Effector memory CD4-positive, alpha-beta T cell (primary cell): ENCODE results near the gene HMSD.
A peak's percentile ranks its signal among the peaks of the same experiment; 100 is the strongest.

Experiments used
- DNase-seq, 3 donors: peaks; one replicate each; pipeline ENCODE4 v3.0.0-alpha.2; 2020
- H3K27ac ChIP-seq: 2 replicates; pipeline ENCODE4 v1.7.0; 2013; ENCODE audit warnings: mild to moderate bottlenecking, low read length, moderate library complexity; ENCODE audit not compliant: insufficient read depth, poor library complexity, severe bottlenecking
- H3K27me3 ChIP-seq: replicated peaks from 2 replicates; pipeline ENCODE4 v1.7.0; 2013; ENCODE audit warnings: mild to moderate bottlenecking, low read length; ENCODE audit not compliant: insufficient read depth, control insufficient read depth, poor library complexity, severe bottlenecking
- H3K36me3 ChIP-seq: 2 replicates; pipeline ENCODE4 v1.7.0; 2013; ENCODE audit warnings: mild to moderate bottlenecking, low read length, moderate library complexity; ENCODE audit not compliant: control insufficient read depth, insufficient read depth
- H3K4me1 ChIP-seq: 2 replicates; pipeline ENCODE4 v1.7.0; 2013; ENCODE audit warnings: low read length, mild to moderate bottlenecking; ENCODE audit not compliant: control insufficient read depth, insufficient read depth, poor library complexity, severe bottlenecking
- H3K4me3 ChIP-seq: 2 replicates; pipeline ENCODE4 v1.7.0; 2013; ENCODE audit warnings: low read length, low read depth, mild to moderate bottlenecking; ENCODE audit not compliant: insufficient read depth, poor library complexity, severe bottlenecking
- H3K9me3 ChIP-seq: 2 replicates; pipeline ENCODE4 v1.7.0; 2013; ENCODE audit warnings: mild to moderate bottlenecking, low read length, moderate library complexity; ENCODE audit not compliant: control insufficient read depth

The HMSD gene

DNA sequence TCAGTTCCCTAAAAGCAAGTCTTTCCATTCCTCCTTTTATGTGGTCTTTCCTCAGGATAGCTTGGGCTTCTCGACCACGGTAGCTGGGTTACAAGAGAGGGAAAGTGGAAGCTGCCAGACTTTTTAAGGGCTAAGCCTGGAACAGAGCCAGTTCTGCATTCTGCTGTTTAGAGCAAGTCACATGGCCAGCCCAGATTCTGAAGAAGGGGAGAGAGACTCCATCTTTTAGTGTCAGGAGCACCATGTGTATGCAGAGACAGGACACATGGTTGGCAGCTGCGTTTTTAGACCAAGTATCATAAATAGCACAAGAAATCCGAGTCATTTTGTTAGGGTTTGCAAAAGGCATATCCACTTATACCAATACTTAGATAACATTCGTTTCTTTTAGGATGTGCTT, 4.7 kb downstream of the HMSD start:
- Histone ChIP-seq H3K9me3 (no peaks in the 10 kb centered on the region), H3K27ac (no peak overlapping the region), H3K4me1 (no peaks in the 10 kb centered on the region), H3K4me3 (no peak overlapping the region), H3K36me3 (no peaks in the 10 kb centered on the region), H3K27me3 (no peaks in the 10 kb centered on the region)
- no peak for DNase-seq

DNA sequence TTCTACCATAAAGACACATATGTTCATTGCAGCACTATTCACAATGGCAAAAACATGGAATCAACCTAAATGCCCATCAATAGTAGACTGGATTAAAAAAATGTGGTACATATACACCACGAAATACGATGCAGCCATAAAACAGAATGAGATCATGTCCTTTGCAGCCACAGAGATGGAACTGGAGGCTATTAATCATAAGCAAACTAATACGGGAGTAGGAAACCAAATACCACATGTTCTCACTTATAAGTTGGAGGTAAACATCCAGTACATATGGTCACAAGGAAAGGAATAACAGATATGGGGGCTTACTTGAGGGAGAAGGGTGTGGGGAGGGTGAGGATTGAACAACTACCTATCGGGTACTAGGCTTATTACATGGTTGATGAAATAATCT, 7.7 kb downstream of the HMSD start:
- DNase-seq: no peak
- Histone ChIP-seq H3K9me3 (no peaks in the 10 kb centered on the region), H3K4me3 (no peak overlapping the region), H3K36me3 (no peaks in the 10 kb centered on the region), H3K4me1 (no peaks in the 10 kb centered on the region), H3K27ac (no peak overlapping the region), H3K27me3 (no peaks in the 10 kb centered on the region)

DNA sequence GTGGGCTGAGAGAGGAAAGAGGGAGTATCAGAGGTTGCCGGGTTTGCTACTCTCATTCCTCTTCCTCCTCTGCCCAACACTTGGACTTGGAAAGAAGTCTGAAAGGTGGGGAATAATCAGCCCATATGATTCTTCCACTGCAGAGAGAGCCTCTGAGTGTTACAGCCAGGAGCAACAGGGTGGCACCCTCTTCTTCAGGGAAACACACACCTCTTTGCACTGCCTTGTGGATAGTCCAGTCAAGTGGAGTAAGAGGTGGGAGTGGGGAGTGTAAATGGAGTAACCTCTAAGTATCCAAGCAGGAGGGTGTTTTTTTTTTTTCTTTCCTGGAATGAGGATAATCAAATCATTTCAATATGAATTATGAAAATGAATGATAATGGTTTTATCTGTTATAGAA, 11.8 kb downstream of the HMSD start:
- no peaks in the 10 kb centered on the region for H3K36me3 ChIP-seq
- no peaks in the 10 kb centered on the region for H3K4me1 ChIP-seq
- H3K27ac ChIP-seq: no peak overlapping the region
- no peaks in the 10 kb centered on the region for H3K9me3 ChIP-seq
- H3K27me3 ChIP-seq: no peaks in the 10 kb centered on the region
- DNase-seq: no peak
- H3K4me3 ChIP-seq: no peak overlapping the region

GRCh38 chr18:63961435-63961980, 12.4 kb downstream of the HMSD start:
- no peak for DNase-seq
- Histone ChIP-seq H3K27ac (no peak overlapping the region), H3K9me3 (no peaks in the 10 kb centered on the region)

DNA sequence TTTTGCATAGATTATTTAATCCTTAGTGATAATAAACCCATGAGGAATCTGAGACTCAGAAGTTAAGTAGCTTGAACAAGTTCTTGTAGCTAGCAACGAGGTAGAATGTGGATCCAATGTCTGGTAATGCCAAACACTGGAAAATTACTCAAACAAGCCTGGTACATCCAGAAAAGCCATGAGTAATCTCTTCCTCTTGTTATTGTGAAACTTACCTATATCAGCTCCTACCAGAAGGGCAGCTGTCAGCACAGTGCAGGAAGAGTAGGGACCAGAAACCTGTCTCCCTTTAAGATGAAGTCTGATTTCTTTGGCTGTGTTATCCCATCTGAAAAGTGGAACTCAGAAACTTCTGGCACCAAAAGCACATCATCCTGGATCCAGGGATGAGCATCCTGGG, 13.0 kb downstream of the HMSD start:
- no peak overlapping the region for H3K4me3 ChIP-seq
- DNase-seq: no peak
- no peaks in the 10 kb centered on the region for H3K9me3 ChIP-seq
- H3K36me3 ChIP-seq: no peaks in the 10 kb centered on the region
- no peaks in the 10 kb centered on the region for H3K4me1 ChIP-seq
- H3K27ac ChIP-seq: no peak overlapping the region
- H3K27me3 ChIP-seq: no peaks in the 10 kb centered on the region

More at GRCh38 chr18:63961435-63961980, 12.4 kb downstream of the HMSD start:
- no peak overlapping the region for H3K4me3 ChIP-seq
- no peaks in the 10 kb centered on the region for H3K27me3 ChIP-seq
- H3K36me3 ChIP-seq: no peaks in the 10 kb centered on the region
- no peaks in the 10 kb centered on the region for H3K4me1 ChIP-seq

GRCh38 chr18:63963615-63964256, 14.6 kb downstream of the HMSD start:
- Histone ChIP-seq H3K36me3 (no peaks in the 10 kb centered on the region), H3K9me3 (no peaks in the 10 kb centered on the region), H3K4me3 (no peak overlapping the region), H3K4me1 (no peaks in the 10 kb centered on the region), H3K27me3 (no peaks in the 10 kb centered on the region), H3K27ac (no peak overlapping the region)
- DNase-seq: peak in 1 of 3 donors; percentile 31

DNA sequence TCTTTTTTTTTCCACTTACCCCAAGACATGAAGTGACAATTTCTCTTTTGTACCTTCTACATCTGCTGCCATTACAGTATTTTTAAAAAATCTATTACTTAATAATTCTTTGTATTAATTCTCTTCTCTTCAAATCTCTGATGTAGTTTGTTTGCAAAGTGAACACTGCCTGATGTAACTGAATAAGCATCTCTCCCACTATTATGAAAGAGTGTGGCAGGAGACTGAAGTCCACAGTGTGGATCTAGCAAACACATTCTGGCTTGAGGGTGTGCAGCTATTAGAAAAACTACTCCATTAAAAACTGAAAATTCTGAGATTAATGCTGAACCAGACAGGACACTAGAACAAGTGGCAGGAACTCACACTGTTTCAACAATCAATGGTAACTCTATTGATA, 15.8 kb downstream of the HMSD start:
- Histone ChIP-seq H3K36me3 (no peaks in the 10 kb centered on the region), H3K9me3 (no peaks in the 10 kb centered on the region), H3K4me1 (no peaks in the 10 kb centered on the region), H3K27ac (no peak overlapping the region), H3K4me3 (no peak overlapping the region), H3K27me3 (no peaks in the 10 kb centered on the region)
- no peak for DNase-seq

GRCh38 chr18:63965716-63966330, 16.7 kb downstream of the HMSD start:
- H3K4me1 ChIP-seq: peaks cover 2% of the 10 kb centered on the region
- no peak for DNase-seq
- H3K27ac ChIP-seq: no peak overlapping the region
- no peaks in the 10 kb centered on the region for H3K36me3 ChIP-seq
- H3K27me3 ChIP-seq: no peaks in the 10 kb centered on the region
- H3K9me3 ChIP-seq: no peaks in the 10 kb centered on the region
- no peak overlapping the region for H3K4me3 ChIP-seq

DNA sequence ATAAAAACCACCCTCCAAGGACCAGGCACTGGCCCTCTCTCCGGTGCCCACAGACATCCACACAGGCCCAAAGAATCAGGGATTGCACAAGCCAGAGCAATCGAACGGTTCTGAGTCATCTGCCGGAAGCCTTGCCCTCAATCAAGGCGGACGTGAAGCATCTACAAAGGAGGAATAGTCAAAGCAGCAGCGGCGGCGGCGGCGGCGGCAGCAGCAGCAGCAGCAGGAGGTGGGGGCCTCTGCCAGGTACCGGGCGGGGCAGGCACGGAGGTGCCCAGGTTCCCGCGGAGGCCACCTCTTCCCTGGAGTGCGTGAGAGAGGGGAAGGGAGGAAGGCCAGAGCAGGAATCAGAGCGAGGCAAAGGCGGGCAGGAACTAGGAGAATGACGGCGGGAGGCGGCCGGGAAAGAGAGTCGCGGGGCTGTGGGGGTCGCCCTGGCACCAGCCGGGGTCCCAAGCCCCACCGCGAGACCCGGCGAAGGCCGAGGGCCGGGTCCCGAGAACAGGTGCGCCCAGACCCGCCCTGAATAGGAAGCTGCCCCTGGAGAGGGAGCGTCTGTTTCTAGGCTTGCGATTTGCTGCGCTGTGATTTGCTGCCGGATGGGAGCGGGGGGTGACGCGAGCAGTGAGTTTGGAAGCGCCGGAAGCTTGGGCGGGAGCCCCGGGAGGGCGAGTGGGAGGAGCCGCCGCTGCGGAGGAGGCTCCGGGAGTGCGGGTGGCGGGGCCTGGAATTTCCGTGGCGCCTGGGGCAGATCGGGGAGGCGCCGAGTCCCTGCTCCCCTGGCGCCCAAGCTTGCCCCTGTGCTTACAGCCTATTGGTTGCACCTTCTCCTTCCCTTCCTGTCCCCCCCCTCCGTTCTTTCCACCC, 21.1 kb downstream of the HMSD start, which contains the start of gene SERPINB8:
TSS of gene SERPINB8 (plus strand) at position 140 of the 867 bp plus-strand sequence. CDS start 8,228 bp downstream, outside the sequence.
- Histone ChIP-seq H3K36me3 (no peaks in the 10 kb centered on the region), H3K4me1 (peaks cover 5% of the 10 kb centered on the region), H3K27ac (peak within 1 kb of the TSS; percentile 82), H3K27me3 (no peaks in the 10 kb centered on the region), H3K9me3 (no peaks in the 10 kb centered on the region), H3K4me3 (peak within 1 kb of the TSS; percentile 91)
- DNase-seq: peak; percentile 69 to 78 (median 72)
